DMS79 (cell line): Measurements from ENCODE around the gene ADAMTS2.

Experiments
- DNase-seq: peaks from one replicate; lab custom pipeline; 2025; lab: John Stamatoyannopoulos, UW

Gene ADAMTS2

GRCh38 chr5:179311091-179311470 is 34.2 kb downstream of the ADAMTS2 start:
- no peak for DNase-seq

- no peak for DNase-seq
Measured at GRCh38 chr5:179310439-179311090, 34.7 kb downstream of the ADAMTS2 start.

- no peak for DNase-seq
Measured at GRCh38 chr5:179309751-179310320, 35.4 kb downstream of the ADAMTS2 start.

GRCh38 chr5:179309383-179309670 is 35.9 kb downstream of the ADAMTS2 start:
- no peak for DNase-seq

GRCh38 chr5:179308563-179309382 is 36.5 kb downstream of the ADAMTS2 start:
- DNase-seq, result no peak

- no peak for DNase-seq
Measured at GRCh38 chr5:179307931-179308471, 37.3 kb downstream of the ADAMTS2 start.

- no peak for DNase-seq
Measured at GRCh38 chr5:179307013-179307800, 38.1 kb downstream of the ADAMTS2 start.

- DNase-seq, result no peak
Measured at GRCh38 chr5:179306191-179307012, 38.9 kb downstream of the ADAMTS2 start.

- no peak for DNase-seq
Measured at GRCh38 chr5:179304871-179305270, 40.4 kb downstream of the ADAMTS2 start.

GRCh38 chr5:179304466-179304865 is 40.8 kb downstream of the ADAMTS2 start:
- no peak for DNase-seq

GRCh38 chr5:179303451-179304200 is 41.6 kb downstream of the ADAMTS2 start:
- no peak for DNase-seq

- DNase-seq, result no peak
Measured at GRCh38 chr5:179302499-179303185, 42.6 kb downstream of the ADAMTS2 start.

GRCh38 chr5:179301796-179302195 is 43.5 kb downstream of the ADAMTS2 start:
- no peak for DNase-seq

- no peak for DNase-seq
Measured at GRCh38 chr5:179301376-179301775, 43.9 kb downstream of the ADAMTS2 start.

GRCh38 chr5:179300581-179301180 is 44.6 kb downstream of the ADAMTS2 start:
- no peak for DNase-seq

GRCh38 chr5:179298181-179298993 is 46.9 kb downstream of the ADAMTS2 start:
- no peak for DNase-seq

- no peak for DNase-seq
Measured at GRCh38 chr5:179297486-179298180, 47.6 kb downstream of the ADAMTS2 start.

- DNase-seq, result no peak
Measured at GRCh38 chr5:179297026-179297425, 48.2 kb downstream of the ADAMTS2 start.
